Muscle of back (tissue), 11 donors: Measurements from ENCODE around the gene ENDOG. TPM values are rescaled to one million over a fixed set of nuclear protein-coding genes. Genes with fewer than 3 reads are reported as not detected.
A peak's percentile ranks its signal among the peaks of the same experiment; 100 is the strongest.
"Not testable (repeated sequence)": the region's sequence is repeated elsewhere in the genome, so short reads cannot be mapped to it uniquely, and the experiment has no call there.

Experiments used
- DNase-seq, 3 donors: peaks; one replicate each; pipeline versions ENCODE4 v3.0.0 to v3.0.0-alpha.2; 2013
- polyA plus RNA-seq, 10 donors: library from polyadenylated mRNA; unstranded; fragments of 120-200 nt; gene quantifications; one replicate each; pipeline ENCODE4 v1.2.1, GENCODE V29; 2013; ENCODE audit not compliant: insufficient read length in 10 of 10

The ENDOG gene
- polyA plus RNA-seq, 10 donors, result 11.1 to 24.9 (median 14.7) TPM

- no peak for DNase-seq
Measured at GRCh38 chr9:128792978-128793686, 25.2 kb upstream of the ENDOG start.

- not testable (repeated sequence) for DNase-seq
Measured at GRCh38 chr9:128794961-128795360, 23.3 kb upstream of the ENDOG start.

DNA sequence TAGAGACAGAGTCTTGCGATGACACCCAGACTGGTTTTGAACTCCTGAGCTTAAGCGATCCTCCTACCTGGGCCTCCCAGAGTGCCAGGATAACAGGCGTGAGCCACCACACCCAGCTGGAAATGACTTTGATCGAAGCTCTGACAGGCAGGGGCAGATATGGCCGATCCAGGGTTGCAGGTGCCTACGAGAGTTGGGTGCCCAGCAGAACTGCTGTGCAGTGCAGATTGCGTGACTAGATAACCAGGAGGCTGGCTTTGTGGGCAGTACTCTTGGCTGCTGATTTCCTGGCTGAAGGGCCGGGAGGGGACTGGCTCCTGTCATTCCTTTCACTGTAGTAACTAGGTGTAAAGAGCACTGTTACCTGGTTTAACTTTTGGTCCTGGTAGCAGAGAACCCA lies 19.4 kb upstream of the ENDOG start:
- DNase-seq, result no peak

DNA sequence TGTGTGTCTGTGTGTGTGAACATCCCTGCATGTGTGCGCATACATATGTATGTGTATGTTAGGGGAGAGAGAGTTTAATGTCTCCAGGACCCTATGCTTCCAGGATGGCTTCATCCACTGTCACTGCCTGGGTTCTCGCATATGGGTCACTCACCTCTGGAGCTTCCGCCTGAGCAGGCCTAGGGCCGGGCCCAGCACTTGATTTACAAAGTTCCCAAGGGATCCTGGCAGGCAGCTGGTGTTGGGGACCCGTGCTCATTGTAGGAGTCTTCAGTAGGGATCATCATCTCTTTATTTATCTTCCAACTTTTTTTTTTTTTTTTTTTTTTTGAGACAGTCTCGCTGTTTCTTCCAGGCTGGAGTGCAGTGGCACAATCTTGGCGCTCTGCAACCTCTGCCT lies 18.2 kb upstream of the ENDOG start:
- DNase-seq, result no peak

- no peak for DNase-seq
Measured at GRCh38 chr9:128802482-128802881, 15.8 kb upstream of the ENDOG start.

GRCh38 chr9:128805661-128806060 lies 12.6 kb upstream of the ENDOG start:
- DNase-seq, result no peak

DNA sequence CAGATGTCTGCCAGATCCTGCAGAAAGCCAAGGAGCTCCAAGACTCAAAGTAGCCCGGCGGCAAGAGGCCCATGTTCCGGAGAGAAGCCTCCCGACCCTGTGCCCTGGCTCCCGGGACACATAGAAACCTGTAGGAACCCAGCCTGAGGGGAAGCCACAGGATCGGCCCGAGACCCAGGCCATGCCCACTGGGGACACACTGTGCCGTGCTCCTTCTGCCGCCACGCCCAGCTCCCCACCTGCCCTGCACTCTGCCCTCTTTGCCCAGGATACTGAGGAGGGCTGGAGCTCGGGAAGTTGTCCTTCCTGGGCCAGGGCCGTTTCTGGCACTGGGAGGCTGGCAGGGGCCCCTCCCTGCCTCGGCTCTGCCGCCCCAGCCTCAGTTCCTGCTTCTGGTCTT lies 10.5 kb upstream of the ENDOG start:
- no peak for DNase-seq

DNA sequence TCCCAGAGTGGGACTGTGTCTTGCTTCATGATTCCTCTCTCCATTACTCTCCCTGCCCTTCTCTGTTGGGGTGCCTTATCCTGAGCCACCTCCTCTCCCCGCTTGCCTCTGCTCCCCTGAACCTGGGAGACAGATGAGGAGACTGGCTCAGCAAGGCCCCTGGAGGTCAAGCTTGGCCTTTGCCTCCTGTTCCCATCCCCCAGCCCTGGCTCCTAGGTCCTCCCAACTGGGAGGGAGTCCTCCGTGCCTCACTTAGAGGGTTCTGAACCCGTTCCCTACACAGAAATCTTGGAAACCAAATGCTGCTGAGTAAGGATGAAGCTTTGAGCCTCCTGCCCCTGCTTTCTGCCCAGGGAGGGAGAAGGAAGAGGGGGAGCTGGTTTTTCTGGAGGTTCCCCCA lies 9.8 kb upstream of the ENDOG start:
- no peak for DNase-seq

DNA sequence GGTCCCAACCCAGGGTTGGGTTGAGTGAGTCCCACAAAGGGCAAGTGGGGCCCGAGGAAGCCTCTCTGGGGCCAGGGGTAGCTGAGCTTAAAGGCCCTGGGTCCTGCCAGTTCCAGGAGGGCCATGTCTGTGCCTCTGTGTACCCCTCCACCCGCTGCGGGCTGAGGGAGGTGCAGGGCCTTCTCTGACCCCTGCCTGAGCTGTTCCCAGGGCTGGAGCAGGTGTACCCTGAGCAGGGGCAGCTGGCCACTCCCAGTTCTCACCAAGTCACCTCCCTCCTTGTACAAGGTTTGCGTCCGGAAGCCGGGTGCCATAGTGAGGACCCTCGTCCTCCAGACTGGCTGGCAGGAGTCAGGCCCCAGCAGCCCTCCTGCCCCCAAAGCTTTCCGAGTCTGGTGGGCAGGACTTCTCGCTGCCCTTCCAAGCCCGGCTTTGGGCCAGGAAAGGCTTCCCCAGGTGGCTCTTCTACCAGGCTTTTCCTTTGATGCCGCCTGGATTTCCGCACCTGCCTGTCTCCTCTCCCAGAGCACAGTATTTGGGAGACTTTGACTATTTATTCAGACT lies 9.2 kb upstream of the ENDOG start:
- DNase-seq, result no peak

DNA sequence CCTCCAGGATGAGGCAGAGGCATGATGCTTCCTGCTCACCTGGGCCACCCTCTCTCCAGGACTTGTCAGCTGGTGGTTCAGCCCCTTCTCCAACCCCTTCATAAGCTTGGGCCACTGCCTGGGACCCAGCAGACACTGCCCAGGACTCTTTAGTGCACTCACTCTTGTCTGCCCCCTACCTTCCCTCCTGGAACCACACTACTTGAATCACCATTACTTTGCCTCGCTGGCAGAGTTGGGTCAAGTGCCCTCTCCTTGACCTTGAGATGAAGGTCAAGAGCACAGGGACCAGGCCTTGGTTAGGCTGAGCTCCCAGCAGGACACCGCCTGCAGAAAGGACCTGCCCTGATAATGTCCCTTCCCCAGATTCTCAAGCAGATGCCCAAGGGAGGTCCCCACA lies 8.5 kb upstream of the ENDOG start:
- DNase-seq, result no peak

- no peak for DNase-seq
Measured at GRCh38 chr9:128810873-128811272, 7.4 kb upstream of the ENDOG start.

- DNase-seq, result peak in 2 of 3 donors; percentile 41 to 65
Measured at GRCh38 chr9:128818839-128819715, 777 bp downstream of the ENDOG start.

GRCh38 chr9:128819716-128820664 lies 1.7 kb downstream of the ENDOG start:
- peak in 1 of 3 donors; percentile 35 for DNase-seq

- no peak for DNase-seq
Measured at GRCh38 chr9:128820665-128821583, 2.6 kb downstream of the ENDOG start.

DNA sequence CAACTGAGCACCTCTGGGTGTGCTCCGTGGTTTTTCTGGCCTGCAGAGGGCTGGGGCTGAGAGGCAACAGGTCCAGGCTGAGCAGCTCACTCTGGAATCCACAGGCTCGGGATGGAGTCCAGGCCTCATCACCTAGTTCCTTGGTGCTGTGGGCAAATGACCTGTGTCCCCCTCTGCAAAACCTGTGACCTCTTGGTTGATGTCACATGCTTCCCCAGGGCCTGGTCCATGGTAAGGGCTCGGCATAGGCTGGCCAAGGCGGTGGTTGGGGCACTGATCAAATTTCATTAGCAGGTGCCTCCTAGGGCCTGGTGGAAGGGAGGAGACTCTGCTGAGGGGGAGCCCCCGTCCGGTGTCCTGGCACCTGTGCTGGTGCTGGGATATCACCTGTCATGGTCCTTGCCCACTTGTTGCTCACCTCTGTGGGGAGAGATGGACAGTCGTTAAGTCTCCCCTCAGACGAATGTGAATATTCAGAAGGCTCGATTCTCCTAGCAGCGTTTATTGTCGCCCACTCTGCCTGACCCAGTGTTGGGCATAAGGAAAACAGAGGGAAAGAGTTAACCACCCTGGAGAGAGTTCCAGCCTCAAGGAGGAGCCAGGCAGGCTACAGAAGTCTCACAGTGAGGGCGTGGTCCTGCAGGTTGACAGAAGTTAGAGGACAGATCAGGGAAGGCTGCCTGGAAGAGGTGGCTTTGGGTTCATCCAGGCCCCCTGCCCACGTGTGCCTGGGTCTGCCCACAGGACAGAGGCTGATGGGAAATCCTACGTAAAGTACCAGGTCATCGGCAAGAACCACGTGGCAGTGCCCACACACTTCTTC lies 3.5 kb downstream of the ENDOG start:
- no peak for DNase-seq

DNA sequence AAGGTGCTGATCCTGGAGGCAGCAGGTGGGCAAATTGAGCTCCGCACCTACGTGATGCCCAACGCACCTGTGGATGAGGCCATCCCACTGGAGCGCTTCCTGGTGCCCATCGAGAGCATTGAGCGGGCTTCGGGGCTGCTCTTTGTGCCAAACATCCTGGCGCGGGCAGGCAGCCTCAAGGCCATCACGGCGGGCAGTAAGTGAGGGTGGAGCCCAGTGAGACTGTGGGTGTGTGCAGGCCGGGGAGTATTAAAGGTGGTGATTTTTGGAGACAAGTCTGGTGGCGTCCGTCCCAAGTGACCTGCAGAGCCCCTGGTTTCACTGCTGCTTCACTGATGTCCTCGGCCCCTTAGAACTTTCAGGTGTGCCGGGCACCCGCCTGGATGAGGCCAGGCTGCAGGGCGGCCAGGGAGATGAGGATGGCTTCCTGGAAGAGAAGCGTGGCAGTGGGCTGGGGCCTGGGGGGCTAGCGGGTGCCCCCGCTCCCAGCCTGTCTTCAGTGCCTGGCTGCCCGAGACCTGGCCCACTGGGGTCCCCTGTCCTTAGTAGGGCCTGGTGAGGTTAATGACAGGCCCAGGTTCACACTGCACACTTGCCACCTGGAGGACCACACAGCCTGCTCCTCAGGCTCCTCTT lies 4.2 kb downstream of the ENDOG start:
- DNase-seq, result no peak

GRCh38 chr9:128823362-128823902 lies 5.1 kb downstream of the ENDOG start:
- DNase-seq, result no peak

GRCh38 chr9:128823903-128824406 lies 5.7 kb downstream of the ENDOG start:
- DNase-seq, result no peak

GRCh38 chr9:128824911-128825310 lies 6.6 kb downstream of the ENDOG start:
- no peak for DNase-seq
